ENCODE results near the gene TTC23. TPM values are rescaled to one million over a fixed set of nuclear protein-coding genes. Genes with fewer than 3 reads are reported as not detected.

TTC23 gene
- total RNA-seq, 1 donor from 2014 or later, result 7.8 TPM

DNA sequence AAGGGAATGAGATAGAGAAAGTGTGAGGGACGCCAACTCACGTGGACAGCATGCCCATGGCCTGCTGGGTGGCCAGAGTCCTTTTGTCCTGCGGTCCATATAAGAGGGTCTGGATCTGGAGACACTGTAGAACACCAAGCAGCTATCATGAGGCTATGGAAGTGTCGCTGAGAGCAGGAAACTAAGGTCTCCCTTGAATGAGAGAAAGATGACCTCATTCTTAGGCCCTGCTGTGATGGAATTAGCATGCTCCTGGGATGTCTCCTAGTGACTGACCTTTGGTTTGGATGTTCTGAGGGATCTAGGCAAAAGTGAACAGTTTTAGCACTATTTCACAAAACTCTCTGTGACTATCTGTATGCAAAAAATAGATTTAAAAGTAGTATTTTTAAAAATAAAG is 110.1 kb downstream of the TTC23 start:
- Mint-ChIP-seq H3K27ac (ENCODE audit: unreplicated experiment) (no peak overlapping the region), H3K9me3 (ENCODE audit: unreplicated experiment) (no peaks in the 10 kb centered on the region), H3K4me1 (ENCODE audit: low read depth, unreplicated experiment) (peaks cover 21% of the 10 kb centered on the region), H3K36me3 (ENCODE audit: unreplicated experiment) (no peaks in the 10 kb centered on the region), H3K4me3 (ENCODE audit: unreplicated experiment) (no peak overlapping the region), H3K27me3 (ENCODE audit: unreplicated experiment) (peaks cover 2% of the 10 kb centered on the region)
- no peak for TF ChIP-seq CTCF (IDR thresholded peaks at IDR 0.05; ENCODE audit: partially characterized antibody, unreplicated experiment)
- DNase-seq, result no peak

- no peak overlapping the region for H3K4me3 Mint-ChIP-seq (ENCODE audit: unreplicated experiment)
- H3K4me1 Mint-ChIP-seq (ENCODE audit: low read depth, unreplicated experiment), result peaks cover 20% of the 10 kb centered on the region
- DNase-seq, result no peak
- peaks cover 6% of the 10 kb centered on the region for H3K27me3 Mint-ChIP-seq (ENCODE audit: unreplicated experiment)
- no peaks in the 10 kb centered on the region for H3K36me3 Mint-ChIP-seq (ENCODE audit: unreplicated experiment)
- TF ChIP-seq CTCF (IDR thresholded peaks at IDR 0.05; ENCODE audit: partially characterized antibody, unreplicated experiment), result no peak
- no peak overlapping the region for H3K27ac Mint-ChIP-seq (ENCODE audit: unreplicated experiment)
- H3K9me3 Mint-ChIP-seq (ENCODE audit: unreplicated experiment), result no peaks in the 10 kb centered on the region
These were observed 110.8 kb downstream of the TTC23 start for GRCh38 chr15:99138491-99138982.

DNA sequence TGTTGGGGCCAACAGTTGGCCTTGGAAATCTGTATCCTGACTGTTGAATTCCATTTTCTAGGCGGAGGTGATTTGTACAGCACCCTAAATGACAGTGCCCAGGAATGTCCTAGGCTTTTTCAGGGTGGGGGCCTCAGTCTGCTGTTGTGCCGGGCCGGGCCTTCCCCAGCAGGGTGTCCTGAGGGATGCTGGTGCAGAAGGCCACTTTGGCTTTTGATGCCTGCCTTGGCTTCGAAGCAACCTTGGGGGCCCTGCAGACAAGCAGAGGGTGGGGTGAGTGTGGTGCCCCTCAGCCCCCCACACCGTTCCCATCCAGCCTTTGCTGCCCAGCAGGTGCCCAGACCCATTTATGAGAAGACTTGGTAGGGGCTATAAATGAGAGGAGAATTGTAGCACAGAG is 111.5 kb downstream of the TTC23 start:
- Mint-ChIP-seq H3K36me3 (ENCODE audit: unreplicated experiment) (no peaks in the 10 kb centered on the region), H3K27me3 (ENCODE audit: unreplicated experiment) (peaks cover 6% of the 10 kb centered on the region), H3K9me3 (ENCODE audit: unreplicated experiment) (no peaks in the 10 kb centered on the region), H3K27ac (ENCODE audit: unreplicated experiment) (no peak overlapping the region), H3K4me3 (ENCODE audit: unreplicated experiment) (no peak overlapping the region), H3K4me1 (ENCODE audit: low read depth, unreplicated experiment) (peaks cover 13% of the 10 kb centered on the region)
- TF ChIP-seq CTCF (IDR thresholded peaks at IDR 0.05; ENCODE audit: partially characterized antibody, unreplicated experiment), result no peak
- no peak for DNase-seq

GRCh38 chr15:99137111-99137546 is 112.3 kb downstream of the TTC23 start:
- no peaks in the 10 kb centered on the region for H3K36me3 Mint-ChIP-seq (ENCODE audit: unreplicated experiment)
- H3K4me3 Mint-ChIP-seq (ENCODE audit: unreplicated experiment), result no peak overlapping the region
- H3K9me3 Mint-ChIP-seq (ENCODE audit: unreplicated experiment), result peaks cover 4% of the 10 kb centered on the region
- no peak overlapping the region for H3K27ac Mint-ChIP-seq (ENCODE audit: unreplicated experiment)
- TF ChIP-seq CTCF (IDR thresholded peaks at IDR 0.05; ENCODE audit: partially characterized antibody, unreplicated experiment), result no peak
- DNase-seq, result no peak
- H3K27me3 Mint-ChIP-seq (ENCODE audit: unreplicated experiment), result peaks cover 6% of the 10 kb centered on the region
- H3K4me1 Mint-ChIP-seq (ENCODE audit: low read depth, unreplicated experiment), result peaks cover 6% of the 10 kb centered on the region

DNA sequence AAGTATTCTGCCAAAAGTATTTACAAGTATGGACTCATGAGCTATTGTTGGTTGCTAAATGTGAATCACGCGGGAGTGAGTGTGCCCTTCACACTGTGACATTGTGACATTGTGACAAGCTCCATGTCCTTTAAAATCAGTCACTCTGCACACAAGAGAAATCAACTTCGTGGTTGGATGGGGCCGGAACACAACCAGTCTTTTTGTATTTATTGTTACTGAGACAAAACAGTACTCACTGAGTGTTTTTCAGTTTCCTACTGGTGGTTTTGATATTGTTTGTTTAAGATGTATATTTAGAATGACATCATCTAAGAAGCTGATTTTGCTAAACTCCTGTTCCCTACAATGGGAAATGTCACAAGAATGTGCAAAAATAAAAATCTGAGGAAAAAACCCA is 114.2 kb downstream of the TTC23 start:
- Mint-ChIP-seq H3K4me3 (ENCODE audit: unreplicated experiment) (no peak overlapping the region), H3K27me3 (ENCODE audit: unreplicated experiment) (peaks cover 6% of the 10 kb centered on the region), H3K27ac (ENCODE audit: unreplicated experiment) (no peak overlapping the region), H3K9me3 (ENCODE audit: unreplicated experiment) (peaks cover 4% of the 10 kb centered on the region), H3K36me3 (ENCODE audit: unreplicated experiment) (peaks cover 7% of the 10 kb centered on the region), H3K4me1 (ENCODE audit: low read depth, unreplicated experiment) (peaks cover 9% of the 10 kb centered on the region)
- no peak for TF ChIP-seq CTCF (IDR thresholded peaks at IDR 0.05; ENCODE audit: partially characterized antibody, unreplicated experiment)
- DNase-seq, result no peak
